Osteoblast (primary cell): ENCODE data around the gene RTF1. TPM values are rescaled to one million over a fixed set of nuclear protein-coding genes. Genes with fewer than 3 reads are reported as not detected.
"Not testable (repeated sequence)": the region's sequence is repeated elsewhere in the genome, so short reads cannot be mapped to it uniquely, and the experiment has no call there.

Source experiments
- DNase-seq: peaks from one replicate; pipeline ENCODE4 v3.0.0; 2011; ENCODE audit warnings: low spot score, mixed read lengths; ENCODE audit not compliant: insufficient read length; ENCODE audit errors: missing footprints
- H2AFZ ChIP-seq: 2 replicates; pipeline ENCODE4 v1.6.0; 2011; ENCODE audit warnings: mild to moderate bottlenecking, low read length
- H3K27ac ChIP-seq: 2 replicates; pipeline ENCODE4 v1.5.1; 2011; ENCODE audit warnings: mild to moderate bottlenecking, low read depth, low read length, moderate library complexity
- H3K27me3 ChIP-seq: 2 replicates; pipeline ENCODE4 v1.6.0; 2012; ENCODE audit warnings: mild to moderate bottlenecking, control low read depth, inconsistent platforms, low read length, moderate library complexity; ENCODE audit not compliant: insufficient read depth
- H3K36me3 ChIP-seq: 2 replicates; pipeline ENCODE4 v1.5.1; 2011; ENCODE audit warnings: mild to moderate bottlenecking, low read length, control low read depth, moderate library complexity; ENCODE audit not compliant: insufficient read depth
- H3K4me1 ChIP-seq: 2 replicates; pipeline ENCODE4 v1.5.1; 2011; ENCODE audit warnings: mild to moderate bottlenecking, low read length, control low read depth, moderate library complexity; ENCODE audit not compliant: insufficient read depth
- H3K4me2 ChIP-seq: 2 replicates; pipeline ENCODE4 v1.6.0; 2011; ENCODE audit warnings: mild to moderate bottlenecking, low read length; ENCODE audit not compliant: insufficient read depth
- H3K4me3 ChIP-seq: fragments of 200-600 bp; sonication (generic); 3 replicates; pipeline ENCODE4 v1.5.1; 2012; ENCODE audit warnings: mild to moderate bottlenecking, low read length, inconsistent platforms; ENCODE audit not compliant: insufficient read depth
- H3K79me2 ChIP-seq: 2 replicates; pipeline ENCODE4 v1.6.0; 2012; ENCODE audit warnings: mild to moderate bottlenecking, low read length, control low read depth, inconsistent platforms; ENCODE audit not compliant: insufficient read depth
- H3K9me3 ChIP-seq: 2 replicates; pipeline ENCODE4 v1.5.1; 2011; ENCODE audit warnings: low read depth, low read length, control low read depth
- H4K20me1 ChIP-seq: 2 replicates; pipeline ENCODE4 v1.6.0; 2012; ENCODE audit warnings: mild to moderate bottlenecking, low read length, control low read depth; ENCODE audit not compliant: insufficient read depth
- CTCF ChIP-seq: IDR thresholded peaks from 2 replicates; pipeline ENCODE4 v1.5.1; 2011; ENCODE audit warnings: mild to moderate bottlenecking, low read depth, low read length, moderate library complexity; ENCODE audit errors: extremely low read depth
- total RNA-seq: library from RNA; depleted of rRNA; stranded (reverse); fragments of >200 nt; gene quantifications from 2 replicates; pipeline ENCODE4 v1.2.3, GENCODE V29; 2012

RTF1 gene
- total RNA-seq, 1 donor = 26.1 TPM

DNA sequence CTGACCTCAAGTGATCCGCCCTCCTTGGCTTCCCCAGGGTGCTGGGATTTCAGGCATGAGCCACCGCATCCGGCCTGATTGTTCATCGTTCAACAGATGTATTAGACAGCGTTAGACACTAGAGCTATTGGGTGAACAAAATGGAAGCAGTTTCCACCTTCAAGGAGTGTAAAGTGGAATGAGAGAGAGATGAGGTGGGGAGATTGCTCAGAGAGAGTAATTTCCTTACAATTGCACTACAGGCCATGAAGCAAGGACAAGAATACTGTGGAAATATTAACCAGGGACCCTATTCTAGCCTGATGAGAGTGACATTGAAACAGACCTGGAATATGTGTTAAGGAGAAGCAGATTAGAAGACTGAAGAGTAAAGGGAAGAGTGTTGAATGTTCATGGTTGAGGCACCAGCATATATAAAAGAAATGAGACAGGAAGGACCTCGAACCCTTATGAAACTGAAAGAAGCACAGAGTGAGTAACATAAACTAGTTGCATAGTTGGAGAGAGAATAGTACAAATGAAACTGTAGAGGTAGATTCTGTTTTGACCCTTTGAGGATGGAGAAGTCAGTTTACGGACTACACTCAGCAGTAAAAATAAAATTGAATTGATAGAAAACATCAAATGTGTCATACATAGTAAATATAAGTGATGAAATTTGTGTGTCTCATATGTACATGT is 7.2 kb downstream of the RTF1 start:
- no peak for DNase-seq
- Histone ChIP-seq H3K36me3 (no peaks in the 10 kb centered on the region), H4K20me1 (peaks cover 48% of the 10 kb centered on the region), H3K4me2 (no peak overlapping the region), H3K4me1 (no peaks in the 10 kb centered on the region), H3K4me3 (no peak overlapping the region), H2AFZ (no peak overlapping the region), H3K9me3 (no peaks in the 10 kb centered on the region), H3K79me2 (peaks cover 86% of the 10 kb centered on the region), H3K27ac (no peak overlapping the region), H3K27me3 (no peaks in the 10 kb centered on the region)
- no peak for TF ChIP-seq CTCF

DNA sequence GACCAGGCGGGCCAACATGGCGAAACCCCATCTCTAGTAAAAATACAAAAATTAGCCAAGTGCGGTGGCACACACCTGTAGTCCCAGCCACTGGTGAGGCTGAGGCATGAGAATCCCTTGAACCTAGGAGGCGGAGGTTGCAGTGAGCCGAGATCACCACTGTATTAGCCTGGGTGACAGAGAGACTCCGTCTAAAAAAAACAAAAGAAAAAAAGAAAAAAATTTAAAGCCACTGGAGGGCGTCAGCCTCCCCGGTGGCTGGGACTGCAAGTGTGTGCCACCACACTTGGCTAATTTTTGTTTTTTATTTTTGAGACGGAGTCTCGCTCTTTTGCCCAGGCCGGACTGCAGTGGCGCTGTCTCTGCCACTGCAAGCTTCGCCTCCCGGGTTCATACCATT is 7.9 kb downstream of the RTF1 start:
- DNase-seq = no peak
- TF ChIP-seq CTCF = no peak
- Histone ChIP-seq H3K4me3 (no peak overlapping the region), H3K36me3 (no peaks in the 10 kb centered on the region), H4K20me1 (peaks cover 52% of the 10 kb centered on the region), H3K27ac (no peak overlapping the region), H3K4me1 (no peaks in the 10 kb centered on the region), H2AFZ (no peak overlapping the region), H3K9me3 (no peaks in the 10 kb centered on the region), H3K4me2 (no peak overlapping the region), H3K79me2 (peaks cover 85% of the 10 kb centered on the region), H3K27me3 (no peaks in the 10 kb centered on the region)

GRCh38 chr15:41425907-41426306 is 9.0 kb downstream of the RTF1 start:
- H3K27ac ChIP-seq, H3K36me3 ChIP-seq, H3K4me3 ChIP-seq, H3K9me3 ChIP-seq, DNase-seq, H3K4me1 ChIP-seq, H3K4me2 ChIP-seq, H3K27me3 ChIP-seq, H2AFZ ChIP-seq: not testable (repeated sequence)
- Histone ChIP-seq H3K79me2 (peaks cover 81% of the 10 kb centered on the region), H4K20me1 (peaks cover 41% of the 10 kb centered on the region)

GRCh38 chr15:41429003-41429890 is 12.4 kb downstream of the RTF1 start:
- H3K4me1 ChIP-seq = no peaks in the 10 kb centered on the region
- no peak overlapping the region for H2AFZ ChIP-seq
- H3K4me2 ChIP-seq = no peak overlapping the region
- H4K20me1 ChIP-seq = peaks cover 26% of the 10 kb centered on the region
- H3K27ac ChIP-seq = no peak overlapping the region
- no peaks in the 10 kb centered on the region for H3K9me3 ChIP-seq
- no peak overlapping the region for H3K4me3 ChIP-seq
- no peaks in the 10 kb centered on the region for H3K36me3 ChIP-seq
- H3K79me2 ChIP-seq = peaks cover 79% of the 10 kb centered on the region
- H3K27me3 ChIP-seq = no peaks in the 10 kb centered on the region
- no peak for TF ChIP-seq CTCF
- no peak for DNase-seq
